Stimulated activated CD8-positive, alpha-beta memory T cell treated with anti-CD3 and anti-CD28 coated beads, Interleukin-4, amount 100 ng/mL, for 24 hours (primary cell): ENCODE data around the gene ZIC5.

Experiments used
- DNase-seq: peaks from one replicate; pipeline ENCODE4 v3.0.0-alpha.2; 2020; ENCODE audit warnings: low read depth

The ZIC5 gene

DNA sequence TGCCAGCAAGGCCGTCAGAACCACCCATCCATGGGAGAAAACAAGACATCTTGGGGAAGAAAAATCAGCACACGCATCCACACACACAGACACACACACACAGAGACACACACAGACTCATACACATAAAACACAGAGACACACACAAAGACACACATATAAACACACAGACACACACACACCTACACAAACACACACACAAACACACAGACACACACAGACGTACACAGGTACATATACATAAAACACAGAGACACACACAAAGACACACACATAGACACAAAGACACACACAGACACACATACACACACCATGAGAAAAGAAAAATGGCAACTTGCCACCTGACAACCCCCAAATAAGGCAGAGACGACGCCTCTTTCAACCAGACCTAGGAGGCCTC is 40.6 kb downstream of the ZIC5 start:
- no peak for DNase-seq

DNA sequence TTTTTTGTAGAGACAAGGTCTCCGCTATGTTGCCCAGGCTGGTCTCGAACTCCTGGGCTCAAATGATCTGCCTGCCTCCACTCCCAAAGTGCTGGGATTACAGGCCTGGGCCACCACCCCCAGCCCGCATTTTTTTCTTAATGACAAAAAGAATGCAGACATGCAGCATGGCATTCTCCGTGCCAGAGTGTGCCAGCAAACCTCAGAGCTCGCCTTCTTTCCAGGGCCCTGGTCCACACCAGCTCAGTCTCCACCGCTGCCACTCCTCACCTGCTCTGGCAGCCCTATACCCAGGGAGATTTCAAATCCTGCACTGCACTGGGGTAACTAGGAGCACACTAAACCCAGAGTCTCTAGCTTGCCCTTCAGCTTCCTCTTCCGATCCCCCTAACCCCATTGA is 41.7 kb downstream of the ZIC5 start:
- DNase-seq: no peak

DNA sequence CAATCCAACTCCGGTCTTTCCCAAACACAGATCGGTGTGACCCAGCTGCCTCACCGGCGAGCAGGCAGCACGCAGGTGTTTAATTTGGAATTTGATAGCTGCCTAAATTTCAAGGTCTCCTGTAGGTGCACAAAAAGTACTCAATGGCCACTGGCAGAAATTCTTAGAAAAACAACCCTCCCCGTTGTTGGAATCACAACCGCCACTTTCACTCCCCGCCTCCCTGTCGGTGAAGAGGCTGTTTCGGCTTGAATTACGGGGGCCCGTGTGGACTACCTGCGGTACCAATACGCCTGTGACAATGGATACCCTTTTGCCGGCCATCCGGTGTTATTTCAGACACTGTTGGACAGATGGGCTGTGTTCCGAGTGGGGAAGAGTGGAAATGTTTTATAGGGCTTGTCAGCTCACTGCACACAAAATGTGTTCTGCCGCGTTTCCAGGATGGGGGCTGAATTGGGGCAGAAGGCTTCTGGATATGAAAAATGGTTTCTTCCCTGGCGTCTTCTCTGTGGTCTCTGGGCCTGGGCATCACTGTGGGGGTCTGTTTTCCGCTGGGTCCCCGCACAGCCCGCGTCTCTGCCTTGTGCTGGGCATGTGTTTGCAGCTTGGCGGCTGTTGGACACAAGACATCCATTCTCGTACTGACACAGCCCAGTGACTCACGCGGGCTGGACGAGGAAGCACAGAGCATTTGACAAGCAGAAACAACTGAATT is 45.4 kb downstream of the ZIC5 start:
- DNase-seq: no peak

DNA sequence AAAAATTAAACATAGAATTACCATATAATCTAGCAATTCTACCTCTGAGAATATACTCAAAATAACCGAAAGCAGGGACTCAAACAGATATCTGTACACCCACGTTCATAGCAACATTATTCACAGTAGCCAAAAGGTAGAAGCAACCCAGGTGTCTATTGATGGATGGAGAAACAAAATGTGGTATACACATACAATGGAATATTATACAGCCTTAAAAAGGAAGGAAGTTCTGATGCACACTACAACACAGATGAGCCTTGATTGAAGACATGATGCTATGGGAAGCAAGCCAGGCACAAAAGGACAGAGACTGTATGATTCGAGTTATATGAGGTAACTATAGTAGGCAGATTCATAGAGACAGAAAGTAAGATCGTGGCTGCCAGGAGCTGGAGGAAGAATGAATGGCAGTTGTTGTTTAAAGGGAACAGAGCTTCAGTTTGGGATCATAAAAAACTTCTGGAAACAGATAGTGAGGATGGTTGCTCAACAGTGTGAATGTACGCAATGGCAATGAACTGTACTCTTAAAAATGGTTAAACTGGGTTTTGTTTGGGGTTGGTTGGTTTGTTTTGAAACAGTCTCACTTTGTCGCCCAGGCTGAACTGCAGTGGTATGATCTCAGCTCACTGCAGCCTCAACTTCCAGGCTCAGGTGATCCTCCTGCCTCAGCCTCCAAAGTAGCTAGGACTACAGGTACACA is 47.5 kb downstream of the ZIC5 start:
- no peak for DNase-seq

DNA sequence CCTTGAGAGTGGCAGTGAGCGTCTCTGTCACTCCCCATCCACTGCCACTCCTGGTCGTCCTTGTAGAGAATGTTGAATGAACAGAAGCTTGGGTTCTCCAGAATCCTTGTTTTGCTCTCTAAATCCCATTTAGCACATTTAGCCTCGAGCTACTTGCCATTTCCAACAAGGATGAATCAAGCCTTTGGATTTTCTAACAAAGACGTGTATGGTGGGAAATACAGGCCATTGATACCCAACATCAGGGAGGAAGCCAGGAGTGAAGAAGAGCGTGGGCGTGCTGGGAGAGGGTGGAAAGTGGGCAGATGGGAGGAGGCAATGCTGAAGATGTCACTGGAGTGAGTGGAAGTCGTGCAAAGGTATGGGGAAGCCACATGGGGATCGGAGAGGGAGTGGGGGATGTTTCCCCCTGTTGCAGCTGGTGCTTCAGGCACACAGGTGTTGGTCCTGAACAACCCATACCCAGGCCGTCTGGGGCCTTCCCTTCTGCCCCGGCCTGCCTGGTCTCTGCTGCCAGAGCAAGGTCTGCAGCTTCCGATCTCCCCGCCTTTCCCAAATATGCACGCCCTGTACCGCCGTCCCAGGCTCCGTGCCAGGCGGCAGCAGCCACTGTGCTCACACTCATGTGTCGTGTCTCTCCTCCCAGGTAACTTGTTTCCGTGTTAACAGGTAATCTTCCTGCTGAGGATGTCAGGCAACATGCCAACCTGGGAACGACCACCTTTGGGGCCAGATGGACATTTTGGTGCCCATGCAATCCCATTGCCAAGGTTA is 48.7 kb downstream of the ZIC5 start:
- no peak for DNase-seq

DNA sequence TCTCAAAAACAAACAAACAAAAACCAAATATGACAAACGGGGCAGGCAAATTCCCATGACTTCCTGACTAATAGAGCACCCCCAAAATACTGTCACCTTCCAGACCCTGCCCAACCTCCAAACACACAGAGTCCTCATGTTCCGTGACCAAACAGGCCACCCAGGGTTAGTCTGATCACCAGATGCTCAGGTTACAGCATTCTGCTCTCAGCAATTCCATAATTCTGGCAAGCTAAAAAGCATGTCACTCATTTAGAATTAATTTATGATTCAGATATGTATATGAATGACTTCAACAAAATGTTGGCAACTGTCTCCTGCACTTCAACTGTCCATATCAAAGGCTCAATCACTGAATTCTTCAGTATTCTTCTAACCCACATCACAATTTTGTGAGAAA is 52.4 kb downstream of the ZIC5 start:
- DNase-seq: no peak

DNA sequence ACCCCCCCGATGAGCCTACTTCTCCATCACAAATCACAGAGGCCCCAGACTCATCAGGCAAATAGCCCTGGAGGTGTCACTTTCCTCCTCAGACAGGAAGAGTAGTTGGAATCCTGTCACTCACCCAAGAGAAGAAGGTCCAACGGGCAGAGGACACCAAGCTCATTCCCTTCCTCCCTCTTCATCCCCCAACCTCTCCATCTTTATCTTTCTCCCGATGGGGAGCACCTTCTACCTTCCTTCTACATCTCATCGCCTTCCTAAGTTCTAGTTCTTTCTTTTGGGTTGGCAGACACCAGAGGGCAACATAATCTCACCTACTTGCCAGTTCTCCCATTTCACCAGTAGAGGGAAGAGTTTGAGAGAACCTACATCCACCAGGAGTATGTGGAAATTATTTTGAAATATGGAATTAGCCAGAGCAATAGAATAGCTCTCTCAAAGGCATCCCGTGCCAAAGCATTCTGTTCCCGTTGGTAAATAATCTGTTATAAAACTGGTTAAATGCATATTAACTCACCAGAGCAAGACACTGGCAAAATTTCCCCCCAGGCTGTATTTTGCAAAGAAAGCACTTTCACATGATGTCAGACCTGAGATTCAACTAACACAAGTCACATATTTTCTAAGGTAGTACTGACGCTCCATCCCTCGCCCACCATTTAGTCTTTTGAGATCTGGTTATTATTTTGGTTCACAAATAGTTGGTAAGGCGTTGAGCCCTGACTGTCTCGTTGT is 55.0 kb downstream of the ZIC5 start:
- no peak for DNase-seq

DNA sequence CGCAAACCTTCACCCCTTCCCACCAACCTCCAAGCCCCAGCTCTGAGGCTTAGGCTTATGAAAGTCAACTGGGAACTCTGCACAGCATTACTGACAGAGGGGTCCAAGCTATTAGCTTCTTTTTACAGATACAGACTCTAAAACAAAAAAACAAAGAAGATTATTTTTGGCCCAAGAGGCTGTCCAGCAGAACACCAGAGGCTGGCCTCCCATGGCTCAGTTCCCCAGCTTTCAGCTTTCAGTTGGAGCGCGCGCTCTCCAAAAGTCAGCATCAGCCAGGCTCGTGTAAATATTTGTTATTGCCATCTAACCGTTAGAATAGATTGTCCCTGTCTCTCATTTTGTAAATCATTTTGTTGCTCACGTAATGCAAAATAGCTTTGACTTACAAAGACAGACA is 58.4 kb downstream of the ZIC5 start:
- DNase-seq: no peak
